GM12878 (cell line): ENCODE measurements around the gene FAM234B. TPM values are rescaled to one million over a fixed set of nuclear protein-coding genes. Genes with fewer than 3 reads are reported as not detected.

Experiments used
- ATAC-seq: fragments of 200-7000 bp; cut with Tn5 transposase; 3 replicates; pipeline ENCODE4 v1.9.1; 2020; ENCODE audit warnings: mild to moderate bottlenecking, moderate library complexity
- BruUV-seq: library from RNA; stranded (reverse); fragments of 400-500 nt; replicated peaks from 2 replicates; lab custom pipeline; 2021; lab: Mats Ljungman, UMichigan
- CTCF ChIA-PET: fragments of 300-600 bp; sonication (Branson Sonifier 250); formaldehyde crosslinking; extraction: SDS; loops from one replicate; lab custom pipeline; 2021; ENCODE audit warnings: inconsistent platforms; lab: Yijun Ruan, JAX
- POLR2A ChIA-PET: fragments of 350-600 bp; formaldehyde crosslinking; extraction: SDS; loops from one replicate; lab custom pipeline; 2021; ENCODE audit warnings: inconsistent platforms; lab: Charles Lee
- RAD21 ChIA-PET: fragments of 300-600 bp; sonication (Branson Sonifier 250); formaldehyde crosslinking; loops from one replicate; lab custom pipeline; 2023; ENCODE audit warnings: antibody characterized with exemption; ENCODE audit not compliant: unreplicated experiment; lab: Charles Lee
- SMC1A ChIA-PET: fragments of 300-600 bp; sonication (Branson Sonifier 250); formaldehyde crosslinking; loops from one replicate; lab custom pipeline; 2023; ENCODE audit not compliant: unreplicated experiment, uncharacterized antibody; lab: Charles Lee
- DNase-seq: peaks from one replicate; pipeline ENCODE4 v3.0.0-alpha.2; 2011; ENCODE audit warnings: low read depth, low spot score
- FAIRE-seq: peaks from 3 replicates; lab custom pipeline; 2011; peaks lifted over from hg19 to GRCh38; lab: Jason Lieb, UNC
- H2AFZ ChIP-seq: 2 replicates; pipeline ENCODE4 v1.6.0; 2011; ENCODE audit warnings: low read depth, low read length, control low read depth; ENCODE audit not compliant: control insufficient read depth
- H3K27ac ChIP-seq: 2 replicates; pipeline ENCODE4 v1.5.1; 2011; ENCODE audit warnings: control low read depth; ENCODE audit not compliant: control insufficient read depth, insufficient read depth
- H3K27me3 ChIP-seq, 2 experiments: replicated peaks in 1 of 2; 2 replicates each; pipeline versions ENCODE4 v1.6.0 to v1.6.1; 2011; ENCODE audit warnings: low read length in 1 of 2; ENCODE audit not compliant: control insufficient read depth in 2 of 2, insufficient read depth in 2 of 2
- H3K36me3 ChIP-seq, 2 experiments: 2 replicates each; pipeline ENCODE4 v1.5.1; 2011; ENCODE audit warnings: low read length in 1 of 2; ENCODE audit not compliant: control insufficient read depth in 2 of 2, insufficient read depth in 2 of 2
- H3K4me1 ChIP-seq: 2 replicates; pipeline ENCODE4 v1.6.1; 2011; ENCODE audit warnings: mild to moderate bottlenecking, low read length, moderate library complexity, mixed read lengths; ENCODE audit not compliant: control insufficient read depth, insufficient read depth
- H3K4me2 ChIP-seq: 2 replicates; pipeline ENCODE4 v1.6.0; 2011; ENCODE audit warnings: control low read depth; ENCODE audit not compliant: control insufficient read depth, insufficient read depth
- H3K4me3 ChIP-seq: fragments of 200-600 bp; sonication (generic); 2 replicates; pipeline ENCODE4 v1.5.1; 2016
- H3K79me2 ChIP-seq: 2 replicates; pipeline ENCODE4 v1.6.0; 2011; ENCODE audit warnings: low read length; ENCODE audit not compliant: control insufficient read depth, insufficient read depth
- H3K9ac ChIP-seq: 2 replicates; pipeline ENCODE4 v1.8.0; 2011; ENCODE audit warnings: low read length, control low read depth, mixed read lengths; ENCODE audit not compliant: control insufficient read depth, insufficient read depth
- H3K9me3 ChIP-seq: replicated peaks from 3 replicates; pipeline ENCODE4 v1.5.1; 2011; ENCODE audit warnings: mild to moderate bottlenecking, low read length; ENCODE audit not compliant: control insufficient read depth, insufficient read depth
- H4K20me1 ChIP-seq: 2 replicates; pipeline ENCODE4 v1.6.0; 2011; ENCODE audit not compliant: control insufficient read depth, insufficient read depth
- CREB1 ChIP-seq: IDR thresholded peaks from 2 replicates; pipeline ENCODE4 v1.6.1; 2012; ENCODE audit warnings: low read depth, mild to moderate bottlenecking, inconsistent platforms
- EZH2 ChIP-seq: IDR thresholded peaks from 2 replicates; pipeline ENCODE4 v1.6.1; 2012; ENCODE audit warnings: low read depth, mild to moderate bottlenecking, control low read depth, inconsistent platforms, low read length, borderline replicate concordance; ENCODE audit not compliant: control insufficient read depth
- GATAD2B ChIP-seq: fragments of 450-650 bp; conservative IDR thresholded peaks from 2 replicates; pipeline ENCODE4 v1.6.1; 2017; ENCODE audit warnings: low read depth, mild to moderate bottlenecking, moderate library complexity
- IRF4 ChIP-seq: IDR thresholded peaks from 2 replicates; pipeline ENCODE4 v1.6.1; 2011; ENCODE audit warnings: low read depth, low read length
- MEF2B ChIP-seq: fragments of 450-650 bp; IDR thresholded peaks from 2 replicates; pipeline ENCODE4 v1.6.1; 2018; ENCODE audit warnings: mild to moderate bottlenecking, moderate library complexity; ENCODE audit not compliant: partially characterized antibody, poor library complexity, severe bottlenecking
- MYC ChIP-seq: IDR thresholded peaks from 2 replicates; pipeline ENCODE4 v1.6.1; 2011; ENCODE audit warnings: mild to moderate bottlenecking, low read length, moderate library complexity, inconsistent platforms; ENCODE audit not compliant: insufficient read depth, insufficient replicate concordance, insufficient read length, severe bottlenecking
- SPI1 ChIP-seq: IDR thresholded peaks from 2 replicates; pipeline ENCODE4 v1.6.1; 2011; ENCODE audit warnings: low read depth, mild to moderate bottlenecking, low read length, moderate library complexity, borderline replicate concordance; ENCODE audit not compliant: insufficient read depth
- SREBF1 ChIP-seq: IDR thresholded peaks from 2 replicates; pipeline ENCODE4 v1.6.1; 2012; ENCODE audit warnings: mild to moderate bottlenecking, low read length
- TCF3 ChIP-seq: IDR thresholded peaks from 2 replicates; pipeline ENCODE4 v1.6.1; 2012; ENCODE audit warnings: low read depth, mild to moderate bottlenecking, low read length, borderline replicate concordance; ENCODE audit not compliant: insufficient read depth
- WGBS: methylation state at CpG from one replicate; pipeline ENCODE4 v1.1.6; 2016; ENCODE audit warnings: low lambda C conversion rate; ENCODE audit not compliant: insufficient replicate concordance, insufficient coverage; ENCODE audit errors: missing lambda C conversion rate; 5-methylcytosine and 5-hydroxymethylcytosine counted together
- in situ Hi-C: fragments of 300-500 bp; cut with MboI; formaldehyde crosslinking; loops from 9 replicates; pipeline ENCODE4 v1.14.3; 2018; ENCODE audit warnings: mixed read lengths
- intact Hi-C: fragments of 100-400 bp; cut with micrococcal nuclease; formaldehyde crosslinking; loops from one replicate; pipeline ENCODE4 v1.14.2; 2022; ENCODE audit not compliant: unreplicated experiment
- polyA plus RNA-seq, 11 experiments: library from polyadenylated mRNA; depleted of rRNA in 4 of 11; unstranded in 6 of 11; stranded (reverse) in 5 of 11; fragments of >200 nt; fragmentation: Nextera tagmentation in 4 of 11; fragmentation: Illumina TruSeq in 1 of 11; extraction: Ambion mirVana in 4 of 11; extraction: Trizol in 1 of 11; gene quantifications; 1 replicate in 1 of 11; 2 replicates in 10 of 11; pipeline versions ENCODE4 v1.2.1 to v1.2.3, GENCODE V29; 2011 to 2016; ENCODE audit warnings: inconsistent platforms in 2 of 11, missing spikeins in 2 of 11, low read depth in 1 of 11
- total RNA-seq, 4 experiments: library from RNA; depleted of rRNA in 3 of 4; stranded (reverse); fragments of >200 nt in 3 of 4; fragmentation: Illumina TruSeq in 1 of 4; extraction: Trizol in 1 of 4; gene quantifications; 2 replicates each; pipeline versions ENCODE4 v1.2.1 to v1.2.3, GENCODE V29; 2013 to 2021
- TF ChIP-seq, protein P1 (sequence below), 3 experiments: IDR thresholded peaks in 2 of 3; conservative IDR thresholded peaks in 1 of 3; 2 replicates each; pipeline ENCODE4 v1.5.1; 2011; ENCODE audit warnings: low read depth in 3 of 3, low read length in 3 of 3, mild to moderate bottlenecking in 3 of 3, control low read depth in 2 of 3, moderate library complexity in 2 of 3, inconsistent platforms in 1 of 3, mixed read lengths in 1 of 3; ENCODE audit not compliant: control insufficient read depth in 2 of 3, insufficient read depth in 1 of 3; ENCODE audit errors: extremely low read depth in 1 of 3
- TF ChIP-seq, protein P2 (sequence below): IDR thresholded peaks from 2 replicates; pipeline ENCODE4 v1.6.1; 2012; ENCODE audit warnings: mild to moderate bottlenecking, low read depth, low read length
- TF ChIP-seq, protein P3 (sequence below): fragments of 450-650 bp; formaldehyde crosslinking; IDR thresholded peaks from 2 replicates; pipeline ENCODE4 v1.4.0; 2022; ENCODE audit warnings: mild to moderate bottlenecking, moderate library complexity

Gene FAM234B
- total and polyA plus RNA-seq, 10 of the 15 experiments (the other 5 are each of a cell fraction or from before 2014, with no cell fraction given), result 0.09 to 2.8 (median 0.18) TPM

DNA sequence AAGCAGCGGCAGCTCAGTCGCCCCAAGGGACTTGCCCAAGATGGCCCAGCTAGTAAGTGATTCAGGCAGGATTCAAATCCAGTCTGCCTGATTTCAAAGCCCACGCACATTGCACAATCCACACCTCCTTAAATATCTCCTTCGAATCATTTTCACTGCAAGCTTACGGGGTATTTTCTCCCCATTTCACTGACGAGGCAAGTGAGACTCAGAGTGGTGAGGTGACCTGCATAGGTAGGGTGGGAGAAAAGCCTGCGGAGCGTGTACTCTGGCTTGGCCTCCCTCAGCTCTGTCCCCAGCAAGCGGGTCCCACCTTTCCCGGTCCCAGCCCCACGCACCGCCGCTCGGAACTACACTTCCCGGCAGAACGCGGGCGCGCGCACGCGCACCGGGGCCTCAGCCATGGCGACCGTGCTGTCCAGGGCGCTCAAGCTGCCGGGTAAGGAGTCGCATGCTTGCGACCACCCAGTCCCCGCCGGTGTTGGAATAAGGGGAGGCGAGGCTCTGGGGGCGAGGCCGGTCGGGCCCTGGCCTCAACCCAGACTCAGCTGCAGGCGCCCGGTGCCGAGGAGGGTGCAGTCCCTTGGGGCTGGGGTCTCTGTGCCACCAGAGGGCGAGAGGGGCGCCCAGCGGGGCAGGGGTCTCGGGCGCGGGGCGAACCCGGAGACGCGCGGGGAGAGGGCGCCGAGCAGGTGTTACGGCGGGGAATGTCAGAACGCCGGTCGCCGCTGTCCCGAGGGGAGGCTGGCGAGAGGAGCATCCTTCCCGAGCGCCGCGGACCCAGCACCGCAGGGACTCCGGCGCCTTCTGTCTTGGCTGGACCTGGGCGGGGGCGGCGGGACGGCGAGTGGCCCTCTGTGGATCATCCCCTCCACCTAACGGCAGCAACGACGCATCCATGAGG, at the start of gene FAM234B (continued):
- TF ChIP-seq SPI1, result no peak
- no peak for TF ChIP-seq IRF4
- TF ChIP-seq CREB1, result no peak
- TF ChIP-seq EZH2, result no peak
- TF ChIP-seq, protein P1, sequence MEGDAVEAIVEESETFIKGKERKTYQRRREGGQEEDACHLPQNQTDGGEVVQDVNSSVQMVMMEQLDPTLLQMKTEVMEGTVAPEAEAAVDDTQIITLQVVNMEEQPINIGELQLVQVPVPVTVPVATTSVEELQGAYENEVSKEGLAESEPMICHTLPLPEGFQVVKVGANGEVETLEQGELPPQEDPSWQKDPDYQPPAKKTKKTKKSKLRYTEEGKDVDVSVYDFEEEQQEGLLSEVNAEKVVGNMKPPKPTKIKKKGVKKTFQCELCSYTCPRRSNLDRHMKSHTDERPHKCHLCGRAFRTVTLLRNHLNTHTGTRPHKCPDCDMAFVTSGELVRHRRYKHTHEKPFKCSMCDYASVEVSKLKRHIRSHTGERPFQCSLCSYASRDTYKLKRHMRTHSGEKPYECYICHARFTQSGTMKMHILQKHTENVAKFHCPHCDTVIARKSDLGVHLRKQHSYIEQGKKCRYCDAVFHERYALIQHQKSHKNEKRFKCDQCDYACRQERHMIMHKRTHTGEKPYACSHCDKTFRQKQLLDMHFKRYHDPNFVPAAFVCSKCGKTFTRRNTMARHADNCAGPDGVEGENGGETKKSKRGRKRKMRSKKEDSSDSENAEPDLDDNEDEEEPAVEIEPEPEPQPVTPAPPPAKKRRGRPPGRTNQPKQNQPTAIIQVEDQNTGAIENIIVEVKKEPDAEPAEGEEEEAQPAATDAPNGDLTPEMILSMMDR (IDR thresholded peaks at IDR 0.05 in 2 of 3, conservative IDR thresholded peaks at IDR 0.05 in 1 of 3; ENCODE audit: control insufficient read depth in 2 of 3, extremely low read depth in 1 of 3, insufficient read depth in 1 of 3, low read depth in 3 of 3, low read length in 3 of 3), result peak in 1 of 3 experiments; percentile 23; a peak in 1 of 6 replicates
- TF ChIP-seq SREBF1, result no peak
- no peak; the same call in 1 of the 2 replicates for TF ChIP-seq GATAD2B
- TF ChIP-seq MYC, result no peak

DNA sequence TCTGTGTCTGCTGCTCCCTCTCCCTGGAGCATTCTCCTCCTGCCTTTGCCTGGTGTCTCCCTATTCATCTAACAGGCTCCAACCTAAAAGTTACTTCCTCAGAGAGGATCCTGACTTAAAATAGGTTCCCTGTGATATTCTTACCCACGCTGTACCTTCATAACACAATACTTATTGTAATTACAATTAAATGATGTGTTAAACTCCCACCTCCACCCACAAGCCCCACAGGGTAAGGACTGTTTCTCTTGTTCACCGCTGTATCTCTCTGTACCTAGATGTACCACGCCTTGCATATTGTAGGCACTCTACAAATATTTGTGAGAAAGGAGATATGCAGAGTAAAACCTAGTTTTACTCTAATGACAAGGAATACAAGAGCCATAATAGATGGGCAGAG, 49.1 kb upstream of the FAM234B start:
- ATAC-seq, result no peak
- RAD21 ChIA-PET, result no interaction called here
- no peak overlapping the region for H3K27ac ChIP-seq
- no peak for DNase-seq
- H3K27me3 ChIP-seq, result peaks cover 6 to 7% of the 10 kb centered on the region in 2 experiments; a peak in 3 of 4 replicates
- 62% methylated on average over 3 of the region's 3 CpGs for WGBS
- in situ Hi-C loops, result no loop called here
- H3K9ac ChIP-seq, result no peak overlapping the region
- no peak overlapping the region for H3K4me2 ChIP-seq
- no peaks in the 10 kb centered on the region; the same call in 2 of the 3 replicates for H3K9me3 ChIP-seq
- no peaks in the 10 kb centered on the region for H3K4me1 ChIP-seq
- H3K4me3 ChIP-seq, result no peak overlapping the region
- SMC1A ChIA-PET, result no interaction called here
- no peaks in the 10 kb centered on the region; the same call in none of the 2 replicates for H4K20me1 ChIP-seq
- POLR2A ChIA-PET, result no interaction called here
- BruUV-seq, result no TSS peak
- H2AFZ ChIP-seq, result no peak overlapping the region
- CTCF ChIA-PET, result no interaction called here
- H3K36me3 ChIP-seq, result no peaks in the 10 kb centered on the region
- no peaks in the 10 kb centered on the region for H3K79me2 ChIP-seq
- FAIRE-seq, result no peak
- intact Hi-C loops, result no loop called here
- TF ChIP-seq, protein P2, sequence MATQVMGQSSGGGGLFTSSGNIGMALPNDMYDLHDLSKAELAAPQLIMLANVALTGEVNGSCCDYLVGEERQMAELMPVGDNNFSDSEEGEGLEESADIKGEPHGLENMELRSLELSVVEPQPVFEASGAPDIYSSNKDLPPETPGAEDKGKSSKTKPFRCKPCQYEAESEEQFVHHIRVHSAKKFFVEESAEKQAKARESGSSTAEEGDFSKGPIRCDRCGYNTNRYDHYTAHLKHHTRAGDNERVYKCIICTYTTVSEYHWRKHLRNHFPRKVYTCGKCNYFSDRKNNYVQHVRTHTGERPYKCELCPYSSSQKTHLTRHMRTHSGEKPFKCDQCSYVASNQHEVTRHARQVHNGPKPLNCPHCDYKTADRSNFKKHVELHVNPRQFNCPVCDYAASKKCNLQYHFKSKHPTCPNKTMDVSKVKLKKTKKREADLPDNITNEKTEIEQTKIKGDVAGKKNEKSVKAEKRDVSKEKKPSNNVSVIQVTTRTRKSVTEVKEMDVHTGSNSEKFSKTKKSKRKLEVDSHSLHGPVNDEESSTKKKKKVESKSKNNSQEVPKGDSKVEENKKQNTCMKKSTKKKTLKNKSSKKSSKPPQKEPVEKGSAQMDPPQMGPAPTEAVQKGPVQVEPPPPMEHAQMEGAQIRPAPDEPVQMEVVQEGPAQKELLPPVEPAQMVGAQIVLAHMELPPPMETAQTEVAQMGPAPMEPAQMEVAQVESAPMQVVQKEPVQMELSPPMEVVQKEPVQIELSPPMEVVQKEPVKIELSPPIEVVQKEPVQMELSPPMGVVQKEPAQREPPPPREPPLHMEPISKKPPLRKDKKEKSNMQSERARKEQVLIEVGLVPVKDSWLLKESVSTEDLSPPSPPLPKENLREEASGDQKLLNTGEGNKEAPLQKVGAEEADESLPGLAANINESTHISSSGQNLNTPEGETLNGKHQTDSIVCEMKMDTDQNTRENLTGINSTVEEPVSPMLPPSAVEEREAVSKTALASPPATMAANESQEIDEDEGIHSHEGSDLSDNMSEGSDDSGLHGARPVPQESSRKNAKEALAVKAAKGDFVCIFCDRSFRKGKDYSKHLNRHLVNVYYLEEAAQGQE, result no peak
- TF ChIP-seq TCF3, result no peak
- TF ChIP-seq MEF2B, result no peak
- TF ChIP-seq, protein P3, sequence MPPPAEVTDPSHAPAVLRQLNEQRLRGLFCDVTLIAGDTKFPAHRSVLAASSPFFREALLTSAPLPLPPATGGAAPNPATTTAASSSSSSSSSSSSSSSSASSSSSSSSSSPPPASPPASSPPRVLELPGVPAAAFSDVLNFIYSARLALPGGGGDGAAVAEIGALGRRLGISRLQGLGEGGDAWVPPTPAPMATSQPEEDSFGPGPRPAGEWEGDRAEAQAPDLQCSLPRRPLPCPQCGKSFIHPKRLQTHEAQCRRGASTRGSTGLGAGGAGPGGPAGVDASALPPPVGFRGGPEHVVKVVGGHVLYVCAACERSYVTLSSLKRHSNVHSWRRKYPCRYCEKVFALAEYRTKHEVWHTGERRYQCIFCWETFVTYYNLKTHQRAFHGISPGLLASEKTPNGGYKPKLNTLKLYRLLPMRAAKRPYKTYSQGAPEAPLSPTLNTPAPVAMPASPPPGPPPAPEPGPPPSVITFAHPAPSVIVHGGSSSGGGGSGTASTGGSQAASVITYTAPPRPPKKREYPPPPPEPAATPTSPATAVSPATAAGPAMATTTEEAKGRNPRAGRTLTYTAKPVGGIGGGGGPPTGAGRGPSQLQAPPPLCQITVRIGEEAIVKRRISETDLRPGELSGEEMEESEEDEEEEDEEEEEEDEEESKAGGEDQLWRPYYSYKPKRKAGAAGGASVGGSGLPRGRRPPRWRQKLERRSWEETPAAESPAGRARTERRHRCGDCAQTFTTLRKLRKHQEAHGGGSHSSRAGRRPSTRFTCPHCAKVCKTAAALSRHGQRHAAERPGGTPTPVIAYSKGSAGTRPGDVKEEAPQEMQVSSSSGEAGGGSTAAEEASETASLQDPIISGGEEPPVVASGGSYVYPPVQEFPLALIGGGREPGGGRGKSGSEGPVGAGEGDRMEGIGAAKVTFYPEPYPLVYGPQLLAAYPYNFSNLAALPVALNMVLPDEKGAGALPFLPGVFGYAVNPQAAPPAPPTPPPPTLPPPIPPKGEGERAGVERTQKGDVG (CRISPR knock-in tag), result no peak
